GM18909 (cell line): Measurements from ENCODE around the gene PITHD1.
A peak's percentile ranks its signal among the peaks of the same experiment; 100 is the strongest.
"Not testable (repeated sequence)": the region's sequence is repeated elsewhere in the genome, so short reads cannot be mapped to it uniquely, and the experiment has no call there.

Source experiments
- ATAC-seq: cut with Tn5 transposase; IDR thresholded peaks from one replicate; pipeline ENCODE4 v1.9.1; 2021; ENCODE audit warnings: mild to moderate bottlenecking; ENCODE audit not compliant: unreplicated experiment, poor library complexity

The PITHD1 gene

GRCh38 chr1:23816906-23817305 lies 38.7 kb downstream of the PITHD1 start:
- ATAC-seq = no peak

GRCh38 chr1:23817633-23818032 lies 39.4 kb downstream of the PITHD1 start:
- ATAC-seq = no peak

GRCh38 chr1:23823767-23824166 lies 45.5 kb downstream of the PITHD1 start:
- no peak for ATAC-seq

GRCh38 chr1:23824711-23825075 lies 46.5 kb downstream of the PITHD1 start:
- ATAC-seq = no peak

DNA sequence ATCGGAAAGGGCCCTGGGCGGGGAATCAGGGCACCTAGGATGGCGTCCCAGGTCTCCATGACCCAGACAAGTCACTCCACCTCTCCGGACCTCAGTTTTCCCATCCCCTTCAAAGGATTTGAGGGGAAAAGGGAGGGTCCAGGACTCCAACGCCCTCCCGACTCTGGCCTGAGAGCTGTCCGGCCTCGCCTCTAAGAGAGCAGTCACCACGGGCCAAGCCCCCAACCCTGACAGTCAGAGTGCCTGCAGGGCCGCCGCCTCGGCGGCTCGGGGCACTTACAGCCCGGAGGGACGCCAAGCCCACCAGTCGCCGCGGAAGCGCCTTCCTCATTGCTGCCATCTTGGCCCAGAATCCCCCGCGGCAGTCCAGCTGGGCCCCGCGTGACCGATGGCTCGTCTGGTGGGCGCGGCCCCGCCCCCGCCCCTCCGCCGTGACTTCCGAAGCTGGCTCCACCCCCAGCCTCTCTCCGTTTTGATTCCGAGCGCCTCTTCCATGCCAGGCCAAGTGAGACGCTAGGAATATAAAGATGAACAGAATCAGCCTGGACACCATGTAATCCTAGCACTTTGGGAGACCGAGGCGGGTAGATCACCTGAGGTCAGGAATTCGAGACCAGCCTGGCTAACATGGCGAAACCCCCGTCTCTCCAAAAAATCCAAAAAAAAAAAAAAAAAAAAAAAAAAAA lies 47.0 kb downstream of the PITHD1 start, which contains the start of gene HMGCL:
HMGCL (minus strand) TSS at position 354 of the 686 bp plus-strand sequence; CDS start at position 340, 14 bp downstream.
- peak; percentile 80 for ATAC-seq

GRCh38 chr1:23825762-23826522 lies 47.7 kb downstream of the PITHD1 start:
- no peak for ATAC-seq

DNA sequence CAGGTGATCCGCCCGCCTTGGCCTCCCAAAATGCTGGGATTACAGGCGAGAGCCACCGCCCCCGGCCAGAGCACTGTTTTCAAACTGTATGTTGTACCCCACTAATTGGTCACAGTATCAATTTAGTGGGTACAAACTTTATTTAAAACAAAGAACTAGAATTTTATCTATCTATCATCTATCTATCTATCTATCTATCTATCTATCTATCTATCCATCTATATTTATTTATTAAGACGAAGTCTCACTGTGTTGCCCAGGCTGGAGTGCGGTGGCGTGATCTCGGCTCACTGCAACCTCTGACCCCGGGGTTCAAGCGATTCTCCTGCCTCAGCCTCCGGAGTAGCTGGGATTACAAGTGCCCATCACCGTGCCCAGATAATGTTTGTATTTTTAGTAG lies 48.4 kb downstream of the PITHD1 start:
- not testable (repeated sequence) for ATAC-seq

- no peak for ATAC-seq
Measured at GRCh38 chr1:23827717-23828116, 49.5 kb downstream of the PITHD1 start.

- not testable (repeated sequence) for ATAC-seq
Measured at GRCh38 chr1:23834156-23834555, 55.9 kb downstream of the PITHD1 start.

DNA sequence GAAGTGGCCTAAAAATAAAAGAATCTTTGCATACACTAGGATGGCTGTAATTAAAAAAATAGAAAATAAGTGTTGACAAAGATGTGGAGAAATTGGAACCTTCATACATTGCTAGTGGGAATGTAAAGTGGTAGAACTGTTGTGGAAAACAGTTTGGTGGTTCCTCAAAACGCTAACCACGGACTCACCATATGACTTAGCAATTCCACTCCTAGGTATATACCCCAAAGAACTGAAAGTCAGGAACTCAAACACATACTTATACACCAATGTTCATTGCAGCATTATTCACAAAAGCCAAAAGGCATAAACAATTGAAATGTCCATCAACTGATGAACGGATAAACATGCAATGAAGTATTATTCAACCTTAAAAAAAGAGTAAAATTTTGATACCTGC lies 57.8 kb downstream of the PITHD1 start:
- ATAC-seq = no peak
